Fibroblast of pulmonary artery (primary cell): ENCODE data around the gene CCNB2.
A peak's percentile ranks its signal among the peaks of the same experiment; 100 is the strongest.
"Not testable (repeated sequence)": the region's sequence is repeated elsewhere in the genome, so short reads cannot be mapped to it uniquely, and the experiment has no call there.

Experiments
- DNase-seq: peaks from one replicate; pipeline ENCODE4 v3.0.0-alpha.2; 2010; ENCODE audit warnings: low read depth
- H3K4me3 ChIP-seq: replicated peaks from 2 replicates; pipeline ENCODE4 v1.5.1; 2011; ENCODE audit warnings: low read depth, mild to moderate bottlenecking, control low read depth, low read length, moderate library complexity
- CTCF ChIP-seq: IDR thresholded peaks from 2 replicates; pipeline ENCODE4 v1.5.1; 2011; ENCODE audit warnings: mild to moderate bottlenecking, control low read depth, low read length, inconsistent platforms; ENCODE audit errors: missing control alignments

CCNB2 gene

GRCh38 chr15:59155431-59155830 lies 50.5 kb downstream of the CCNB2 start:
- DNase-seq: no peak
- H3K4me3 ChIP-seq: no peak overlapping the region
- no peak for TF ChIP-seq CTCF

GRCh38 chr15:59157396-59157795 lies 52.5 kb downstream of the CCNB2 start:
- H3K4me3 ChIP-seq: no peak overlapping the region
- no peak for TF ChIP-seq CTCF
- no peak for DNase-seq

- no peak overlapping the region for H3K4me3 ChIP-seq
- DNase-seq: no peak
- TF ChIP-seq CTCF: no peak
These were observed 53.1 kb downstream of the CCNB2 start for GRCh38 chr15:59157840-59158700.

GRCh38 chr15:59158701-59159034 lies 53.7 kb downstream of the CCNB2 start:
- no peak for TF ChIP-seq CTCF
- DNase-seq: no peak
- no peak overlapping the region for H3K4me3 ChIP-seq

- H3K4me3 ChIP-seq: no peak overlapping the region
- no peak for TF ChIP-seq CTCF
- DNase-seq: no peak
These were observed 54.3 kb downstream of the CCNB2 start for GRCh38 chr15:59159210-59159609.

GRCh38 chr15:59160880-59161593 lies 56.1 kb downstream of the CCNB2 start:
- no peak overlapping the region for H3K4me3 ChIP-seq
- TF ChIP-seq CTCF: peak; percentile 47
- DNase-seq: peak; percentile 29

GRCh38 chr15:59162080-59162479 lies 57.1 kb downstream of the CCNB2 start:
- not testable (repeated sequence) for H3K4me3 ChIP-seq, DNase-seq
